HG03460 (cell line): Measurements from ENCODE around the gene RITA1.
A peak's percentile ranks its signal among the peaks of the same experiment; 100 is the strongest.

Experiments
- ATAC-seq: cut with Tn5 transposase; IDR thresholded peaks from one replicate; pipeline ENCODE4 v1.9.1; 2021; ENCODE audit not compliant: unreplicated experiment

Gene RITA1

GRCh38 chr12:113173081-113173698 lies 12.3 kb upstream of the RITA1 start:
- peak; percentile 75 for ATAC-seq

GRCh38 chr12:113174461-113175384 lies 10.8 kb upstream of the RITA1 start:
- ATAC-seq = no peak

- ATAC-seq = no peak
These were observed 6.5 kb upstream of the RITA1 start for GRCh38 chr12:113179023-113179422.

GRCh38 chr12:113180333-113180732 lies 5.2 kb upstream of the RITA1 start:
- no peak for ATAC-seq

- no peak for ATAC-seq
These were observed 3.5 kb upstream of the RITA1 start for GRCh38 chr12:113181975-113182374.

GRCh38 chr12:113183030-113183589 lies 2.4 kb upstream of the RITA1 start:
- no peak for ATAC-seq

GRCh38 chr12:113184098-113184899 lies 1.2 kb upstream of the RITA1 start:
- ATAC-seq = peak; percentile 40

- peak; percentile 81 for ATAC-seq
These were observed 681 bp upstream of the RITA1 start for GRCh38 chr12:113184900-113185179.

GRCh38 chr12:113186033-113186365 lies 478 bp downstream of the RITA1 start:
- ATAC-seq = no peak

- no peak for ATAC-seq
These were observed 1.3 kb downstream of the RITA1 start for GRCh38 chr12:113186666-113187325.

GRCh38 chr12:113189361-113189760 lies 3.8 kb downstream of the RITA1 start:
- no peak for ATAC-seq

- ATAC-seq = no peak
These were observed 5.2 kb downstream of the RITA1 start for GRCh38 chr12:113190761-113191160.

- no peak for ATAC-seq
These were observed 5.7 kb downstream of the RITA1 start for GRCh38 chr12:113191227-113191626.

- no peak for ATAC-seq
These were observed 9.5 kb downstream of the RITA1 start for GRCh38 chr12:113194971-113195391.

- no peak for ATAC-seq
These were observed 10.1 kb downstream of the RITA1 start for GRCh38 chr12:113195598-113195997.

- no peak for ATAC-seq
These were observed 11.1 kb downstream of the RITA1 start for GRCh38 chr12:113196582-113196981.

- ATAC-seq = peak; percentile 70
These were observed 11.5 kb downstream of the RITA1 start for GRCh38 chr12:113196990-113197389.

- ATAC-seq = no peak
These were observed 12.1 kb downstream of the RITA1 start for GRCh38 chr12:113197518-113198077.

- ATAC-seq = no peak
These were observed 12.8 kb downstream of the RITA1 start for GRCh38 chr12:113198296-113198695.

GRCh38 chr12:113200021-113200797 lies 14.7 kb downstream of the RITA1 start:
- no peak for ATAC-seq
